ENCODE measurements around the gene PLA2G4C.

Gene PLA2G4C

DNA sequence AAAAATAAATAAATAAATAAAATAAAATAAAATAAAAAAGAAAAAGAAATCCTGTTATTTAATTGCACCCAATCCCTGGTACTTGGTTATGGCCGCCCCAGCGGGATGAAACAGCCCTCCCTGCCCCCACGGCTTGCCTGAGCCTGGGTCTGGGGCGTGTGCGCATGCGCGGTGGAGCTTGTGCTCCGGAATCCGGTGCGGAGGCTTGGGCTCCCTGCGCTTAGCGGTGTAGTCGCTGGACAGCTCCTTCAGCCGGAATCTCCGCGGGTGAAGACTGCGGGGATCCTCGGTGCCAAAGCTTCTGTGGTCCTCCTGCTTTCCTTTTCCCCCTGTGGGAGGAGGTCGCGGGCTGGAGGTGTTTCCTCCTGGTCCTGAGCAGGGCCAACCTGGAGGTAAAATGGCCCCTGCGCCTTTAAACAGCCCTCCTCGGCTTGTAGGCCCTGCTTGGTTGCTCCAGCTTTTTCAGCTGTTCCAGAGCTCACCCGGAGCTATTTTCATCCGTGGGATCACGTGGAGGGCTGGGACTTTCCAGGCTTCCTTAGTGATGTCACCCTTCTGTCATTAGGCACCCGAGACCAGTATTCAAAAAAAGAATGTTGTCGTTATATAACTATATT is at the start of gene PLA2G4C:
TSS of gene PLA2G4C (minus strand) at position 468 of the 617 bp plus-strand sequence. CDS start 4,288 bp downstream, outside the sequence.
- H3K9me3 Mint-ChIP-seq, result no peaks in the 10 kb centered on the region
- H3K4me1 Mint-ChIP-seq (ENCODE audit: low read depth), result peaks cover 16% of the 10 kb centered on the region
- no peaks in the 10 kb centered on the region for H3K27me3 Mint-ChIP-seq
- peaks cover 16% of the 10 kb centered on the region for H3K36me3 Mint-ChIP-seq (ENCODE audit: low read depth)
- H3K4me3 Mint-ChIP-seq, result peak within 1 kb of the TSS; percentile 87
- DNase-seq, result peak; percentile 90
- H3K27ac Mint-ChIP-seq, result peak within 1 kb of the TSS; percentile 94

DNA sequence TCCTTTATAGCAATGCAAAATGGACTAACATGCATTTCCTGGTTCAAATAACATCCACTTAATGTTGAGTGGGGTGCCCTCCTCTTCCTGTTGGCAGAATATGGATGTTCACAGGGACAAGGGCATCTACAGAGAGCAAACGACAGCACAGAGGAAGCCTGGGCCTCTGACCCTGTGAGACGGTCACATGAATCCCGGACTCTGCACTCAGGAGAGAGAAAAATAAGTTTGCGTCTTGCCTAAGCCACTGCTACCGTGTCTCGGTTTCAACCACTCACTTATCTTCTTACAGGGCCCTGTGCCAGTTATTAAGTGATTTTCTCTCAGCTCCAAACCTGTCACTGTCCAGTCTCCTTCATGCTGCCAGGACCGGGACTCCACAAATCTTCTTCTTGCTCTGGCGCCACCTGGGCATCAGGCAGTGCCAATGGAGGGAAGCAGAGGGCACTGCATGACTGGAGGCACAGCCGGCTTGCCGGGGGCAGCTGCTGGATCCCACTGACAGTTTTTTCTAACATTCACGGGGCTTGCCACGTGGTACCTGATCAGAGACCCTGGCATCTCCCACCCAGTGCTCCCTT is 47.7 kb upstream of the PLA2G4C start:
- peak overlapping the region; percentile 24 for H3K27ac Mint-ChIP-seq
- DNase-seq, result no peak
- H3K9me3 Mint-ChIP-seq, result no peaks in the 10 kb centered on the region
- H3K36me3 Mint-ChIP-seq (ENCODE audit: low read depth), result peaks cover 90% of the 10 kb centered on the region
- no peaks in the 10 kb centered on the region for H3K4me1 Mint-ChIP-seq (ENCODE audit: low read depth)
- no peak overlapping the region for H3K4me3 Mint-ChIP-seq
- H3K27me3 Mint-ChIP-seq, result no peaks in the 10 kb centered on the region

GRCh38 chr19:48154003-48154402 is 43.4 kb upstream of the PLA2G4C start:
- Mint-ChIP-seq H3K27me3 (no peaks in the 10 kb centered on the region), H3K4me1 (ENCODE audit: low read depth) (peaks cover 1% of the 10 kb centered on the region), H3K4me3 (no peak overlapping the region), H3K9me3 (no peaks in the 10 kb centered on the region), H3K27ac (no peak overlapping the region), H3K36me3 (ENCODE audit: low read depth) (peaks cover 93% of the 10 kb centered on the region)
- DNase-seq, result no peak

GRCh38 chr19:48152551-48152950 is 41.9 kb upstream of the PLA2G4C start:
- no peak overlapping the region for H3K4me3 Mint-ChIP-seq
- peaks cover 1% of the 10 kb centered on the region for H3K4me1 Mint-ChIP-seq (ENCODE audit: low read depth)
- peak; percentile 80 for DNase-seq
- no peaks in the 10 kb centered on the region for H3K27me3 Mint-ChIP-seq
- no peaks in the 10 kb centered on the region for H3K9me3 Mint-ChIP-seq
- no peak overlapping the region for H3K27ac Mint-ChIP-seq
- H3K36me3 Mint-ChIP-seq (ENCODE audit: low read depth), result peaks cover 93% of the 10 kb centered on the region

GRCh38 chr19:48149430-48149829 is 38.8 kb upstream of the PLA2G4C start:
- no peak overlapping the region for H3K27ac Mint-ChIP-seq
- H3K27me3 Mint-ChIP-seq, result no peaks in the 10 kb centered on the region
- H3K9me3 Mint-ChIP-seq, result no peaks in the 10 kb centered on the region
- no peak for DNase-seq
- peaks cover 95% of the 10 kb centered on the region for H3K36me3 Mint-ChIP-seq (ENCODE audit: low read depth)
- H3K4me3 Mint-ChIP-seq, result no peak overlapping the region
- peaks cover 1% of the 10 kb centered on the region for H3K4me1 Mint-ChIP-seq (ENCODE audit: low read depth)

DNA sequence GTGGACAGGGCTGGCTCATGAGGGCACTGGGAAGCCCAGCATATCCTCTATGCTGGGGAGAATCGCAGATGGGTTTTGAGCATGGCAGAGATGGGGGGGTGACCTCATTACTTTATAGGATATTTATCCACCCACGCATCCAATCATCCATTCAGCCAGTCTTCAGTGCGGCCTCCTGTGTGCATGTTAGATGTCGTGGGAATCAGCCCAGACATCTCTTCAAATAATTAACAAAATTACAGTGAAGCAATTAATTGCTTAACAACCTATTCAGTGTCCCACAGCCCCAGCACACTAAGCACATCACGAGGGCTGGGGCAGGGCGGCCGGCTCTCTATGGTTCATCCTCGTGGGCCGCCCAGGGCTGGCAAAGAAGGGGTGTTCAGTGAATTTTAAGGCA is 38.0 kb upstream of the PLA2G4C start:
- Mint-ChIP-seq H3K27me3 (no peaks in the 10 kb centered on the region), H3K4me3 (no peak overlapping the region), H3K27ac (no peak overlapping the region), H3K9me3 (no peaks in the 10 kb centered on the region), H3K36me3 (ENCODE audit: low read depth) (peaks cover 96% of the 10 kb centered on the region), H3K4me1 (ENCODE audit: low read depth) (peaks cover 1% of the 10 kb centered on the region)
- no peak for DNase-seq

GRCh38 chr19:48147597-48148175 is 37.1 kb upstream of the PLA2G4C start:
- H3K36me3 Mint-ChIP-seq (ENCODE audit: low read depth), result peaks cover 100% of the 10 kb centered on the region
- H3K27ac Mint-ChIP-seq, result no peak overlapping the region
- no peaks in the 10 kb centered on the region for H3K27me3 Mint-ChIP-seq
- DNase-seq, result no peak
- peaks cover 1% of the 10 kb centered on the region for H3K4me1 Mint-ChIP-seq (ENCODE audit: low read depth)
- no peaks in the 10 kb centered on the region for H3K9me3 Mint-ChIP-seq
- H3K4me3 Mint-ChIP-seq, result no peak overlapping the region

- H3K4me3 Mint-ChIP-seq, result no peak overlapping the region
- no peaks in the 10 kb centered on the region for H3K4me1 Mint-ChIP-seq (ENCODE audit: low read depth)
Measured at GRCh38 chr19:48139053-48139452, 28.4 kb upstream of the PLA2G4C start.

GRCh38 chr19:48137411-48137810 is 26.8 kb upstream of the PLA2G4C start:
- Mint-ChIP-seq H3K9me3 (no peaks in the 10 kb centered on the region), H3K27me3 (no peaks in the 10 kb centered on the region), H3K4me3 (no peak overlapping the region), H3K27ac (no peak overlapping the region), H3K4me1 (ENCODE audit: low read depth) (no peaks in the 10 kb centered on the region), H3K36me3 (ENCODE audit: low read depth) (peaks cover 93% of the 10 kb centered on the region)
- no peak for DNase-seq

More at GRCh38 chr19:48139053-48139452, 28.4 kb upstream of the PLA2G4C start:
- Mint-ChIP-seq H3K36me3 (ENCODE audit: low read depth) (peaks cover 94% of the 10 kb centered on the region), H3K27me3 (no peaks in the 10 kb centered on the region), H3K27ac (peak overlapping the region; percentile 59), H3K9me3 (no peaks in the 10 kb centered on the region)
- DNase-seq, result no peak

- Mint-ChIP-seq H3K9me3 (no peaks in the 10 kb centered on the region), H3K4me1 (ENCODE audit: low read depth) (no peaks in the 10 kb centered on the region), H3K27ac (no peak overlapping the region), H3K36me3 (ENCODE audit: low read depth) (peaks cover 93% of the 10 kb centered on the region), H3K4me3 (no peak overlapping the region), H3K27me3 (no peaks in the 10 kb centered on the region)
- DNase-seq, result no peak
Measured at GRCh38 chr19:48136547-48136946, 25.9 kb upstream of the PLA2G4C start.

- no peaks in the 10 kb centered on the region for H3K4me1 Mint-ChIP-seq (ENCODE audit: low read depth)
- peak; percentile 50 for DNase-seq
- H3K4me3 Mint-ChIP-seq, result no peak overlapping the region
- H3K36me3 Mint-ChIP-seq (ENCODE audit: low read depth), result peaks cover 94% of the 10 kb centered on the region
- H3K9me3 Mint-ChIP-seq, result no peaks in the 10 kb centered on the region
- no peak overlapping the region for H3K27ac Mint-ChIP-seq
- H3K27me3 Mint-ChIP-seq, result no peaks in the 10 kb centered on the region
Measured at GRCh38 chr19:48135411-48135810, 24.8 kb upstream of the PLA2G4C start.

DNA sequence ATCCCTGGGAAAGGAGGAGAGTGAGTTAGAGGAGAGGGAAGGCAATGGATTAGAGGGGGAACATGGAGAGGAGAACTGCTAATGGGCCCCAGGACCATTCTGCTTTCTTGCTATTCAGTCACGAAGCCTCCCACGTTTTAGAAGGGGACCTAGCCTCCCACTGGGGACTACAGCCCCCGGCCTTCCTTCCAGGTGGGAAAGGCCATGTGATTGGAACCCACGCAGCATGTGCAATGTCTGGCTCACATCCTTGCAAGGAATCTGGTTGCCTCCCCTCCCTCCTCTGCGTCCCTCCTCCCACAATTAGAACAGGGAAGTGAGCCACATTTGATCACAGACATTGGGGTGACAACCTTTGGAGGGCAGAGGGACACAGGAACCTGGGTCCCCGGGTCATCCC is 22.5 kb upstream of the PLA2G4C start:
- H3K4me3 Mint-ChIP-seq, result no peak overlapping the region
- H3K9me3 Mint-ChIP-seq, result no peaks in the 10 kb centered on the region
- H3K36me3 Mint-ChIP-seq (ENCODE audit: low read depth), result peaks cover 94% of the 10 kb centered on the region
- H3K27ac Mint-ChIP-seq, result no peak overlapping the region
- no peak for DNase-seq
- no peaks in the 10 kb centered on the region for H3K4me1 Mint-ChIP-seq (ENCODE audit: low read depth)
- H3K27me3 Mint-ChIP-seq, result no peaks in the 10 kb centered on the region

GRCh38 chr19:48127561-48127960 is 16.9 kb upstream of the PLA2G4C start:
- Mint-ChIP-seq H3K4me3 (no peak overlapping the region), H3K36me3 (ENCODE audit: low read depth) (peaks cover 97% of the 10 kb centered on the region), H3K9me3 (no peaks in the 10 kb centered on the region), H3K27me3 (no peaks in the 10 kb centered on the region), H3K27ac (no peak overlapping the region), H3K4me1 (ENCODE audit: low read depth) (peaks cover 12% of the 10 kb centered on the region)
- DNase-seq, result no peak

DNA sequence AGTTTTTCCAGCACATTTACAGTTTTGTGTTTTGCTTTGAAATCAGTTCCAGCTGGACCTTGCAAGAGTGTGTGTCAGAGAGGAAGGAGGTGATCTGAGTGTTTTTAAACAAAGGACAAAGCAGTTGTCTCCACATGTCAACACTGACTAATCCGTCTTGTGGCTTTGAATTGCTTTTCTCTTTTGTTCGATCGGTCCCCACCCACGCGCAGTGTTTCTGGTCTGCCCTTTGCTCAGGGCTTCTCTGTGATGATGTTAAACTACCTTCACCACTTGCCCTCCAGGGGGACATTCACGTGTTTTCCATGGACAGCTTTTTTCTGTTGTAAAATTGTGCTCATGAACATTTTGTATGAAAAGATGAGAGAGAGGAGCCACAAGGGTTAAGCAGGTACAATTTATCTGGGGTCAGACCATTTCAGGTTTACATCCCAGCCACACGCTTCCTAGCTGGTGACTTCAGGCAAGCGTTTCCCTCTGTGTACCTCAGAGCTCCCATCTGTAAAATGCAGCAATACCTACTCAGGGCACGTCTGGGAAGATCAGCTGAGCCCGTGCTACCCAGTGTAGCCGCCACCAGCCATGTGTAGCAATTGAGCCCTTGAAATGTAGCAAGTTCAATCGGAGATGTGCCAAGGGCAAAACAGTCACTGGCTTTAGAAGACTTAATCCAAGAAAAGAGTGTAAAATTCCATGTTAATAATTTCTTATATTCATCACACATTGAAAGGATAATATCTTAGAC is 13.5 kb upstream of the PLA2G4C start:
- Mint-ChIP-seq H3K36me3 (ENCODE audit: low read depth) (peaks cover 96% of the 10 kb centered on the region), H3K27ac (peak overlapping the region; percentile 14), H3K9me3 (no peaks in the 10 kb centered on the region), H3K27me3 (no peaks in the 10 kb centered on the region), H3K4me3 (no peak overlapping the region), H3K4me1 (ENCODE audit: low read depth) (peaks cover 20% of the 10 kb centered on the region)
- DNase-seq, result no peak

GRCh38 chr19:48122421-48122820 is 11.8 kb upstream of the PLA2G4C start:
- H3K27me3 Mint-ChIP-seq, result no peaks in the 10 kb centered on the region
- peaks cover 96% of the 10 kb centered on the region for H3K36me3 Mint-ChIP-seq (ENCODE audit: low read depth)
- no peaks in the 10 kb centered on the region for H3K9me3 Mint-ChIP-seq
- H3K4me1 Mint-ChIP-seq (ENCODE audit: low read depth), result peaks cover 30% of the 10 kb centered on the region
- H3K27ac Mint-ChIP-seq, result peak overlapping the region; percentile 77
- no peak overlapping the region for H3K4me3 Mint-ChIP-seq
- DNase-seq, result no peak
